Spleen (tissue), 7 donors: Measurements from ENCODE around the gene CHAD.

ENCODE experiments used
- POLR2A ChIP-seq, 3 donors: fragments of 450-650 bp; IDR thresholded peaks; one replicate each; pipeline ENCODE4 v1.5.1; 2017; ENCODE audit warnings: antibody characterized with exemption in 3 of 3, mild to moderate bottlenecking in 1 of 3
- POLR2AphosphoS5 ChIP-seq, 3 donors: sonication (generic); formaldehyde crosslinking; IDR thresholded peaks; one replicate each; pipeline ENCODE4 v1.5.1; 2017; ENCODE audit warnings: antibody characterized with exemption in 3 of 3
- TF ChIP-seq, protein P1 (sequence below), 11 experiments: fragments of 200-600 bp in 7 of 11; fragments of 450-650 bp in 4 of 11; sonication (generic) in 4 of 11; IDR thresholded peaks in 8 of 11; conservative IDR thresholded peaks in 3 of 11; 1 replicate in 7 of 11; 2 replicates in 4 of 11; pipeline versions ENCODE4 v1.4.0 to v1.8.0; 2016 to 2021; ENCODE audit warnings: antibody characterized with exemption in 11 of 11, inconsistent platforms in 4 of 11, mild to moderate bottlenecking in 1 of 11
- donor health status: DM: no; HTN: no; CAD: no; lungs with moderate emphysema.
- donor health status: DM: no; HTN: no; CAD: no.
- donor health status: DM: no; HTN: no; CAD: no.

DNA sequence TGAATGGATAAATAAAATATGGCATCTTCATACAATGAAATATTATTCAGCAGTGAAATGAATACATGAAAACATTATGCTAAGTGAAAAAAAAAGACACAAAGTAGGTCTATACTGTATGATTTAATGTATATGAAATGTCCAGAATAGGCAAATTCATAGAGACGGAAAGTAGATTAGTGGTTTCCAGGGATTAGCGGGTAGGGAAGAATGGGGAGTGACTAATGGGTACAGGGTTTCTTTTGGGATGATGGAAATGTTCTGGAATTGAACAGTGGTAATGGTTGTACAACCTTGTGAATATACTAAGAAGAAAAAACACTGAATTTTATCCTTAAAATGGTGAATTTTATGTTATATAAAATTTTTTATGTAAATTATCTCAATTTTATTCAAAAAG, 31.0 kb upstream of the CHAD start:
- no peak for TF ChIP-seq POLR2AphosphoS5 (IDR thresholded peaks at IDR 0.05)
- TF ChIP-seq, protein P1, sequence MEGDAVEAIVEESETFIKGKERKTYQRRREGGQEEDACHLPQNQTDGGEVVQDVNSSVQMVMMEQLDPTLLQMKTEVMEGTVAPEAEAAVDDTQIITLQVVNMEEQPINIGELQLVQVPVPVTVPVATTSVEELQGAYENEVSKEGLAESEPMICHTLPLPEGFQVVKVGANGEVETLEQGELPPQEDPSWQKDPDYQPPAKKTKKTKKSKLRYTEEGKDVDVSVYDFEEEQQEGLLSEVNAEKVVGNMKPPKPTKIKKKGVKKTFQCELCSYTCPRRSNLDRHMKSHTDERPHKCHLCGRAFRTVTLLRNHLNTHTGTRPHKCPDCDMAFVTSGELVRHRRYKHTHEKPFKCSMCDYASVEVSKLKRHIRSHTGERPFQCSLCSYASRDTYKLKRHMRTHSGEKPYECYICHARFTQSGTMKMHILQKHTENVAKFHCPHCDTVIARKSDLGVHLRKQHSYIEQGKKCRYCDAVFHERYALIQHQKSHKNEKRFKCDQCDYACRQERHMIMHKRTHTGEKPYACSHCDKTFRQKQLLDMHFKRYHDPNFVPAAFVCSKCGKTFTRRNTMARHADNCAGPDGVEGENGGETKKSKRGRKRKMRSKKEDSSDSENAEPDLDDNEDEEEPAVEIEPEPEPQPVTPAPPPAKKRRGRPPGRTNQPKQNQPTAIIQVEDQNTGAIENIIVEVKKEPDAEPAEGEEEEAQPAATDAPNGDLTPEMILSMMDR (IDR thresholded peaks at IDR 0.05 in 8 of 11, conservative IDR thresholded peaks at IDR 0.05 in 3 of 11) = no peak
- no peak for TF ChIP-seq POLR2A (IDR thresholded peaks at IDR 0.05)
